GM18867 (cell line): Measurements from ENCODE around the gene PI4KA.

Experiments
- ATAC-seq: cut with Tn5 transposase; IDR thresholded peaks from one replicate; pipeline ENCODE4 v1.9.1; 2021; ENCODE audit warnings: mild to moderate bottlenecking, moderate library complexity; ENCODE audit not compliant: unreplicated experiment

The PI4KA gene

DNA sequence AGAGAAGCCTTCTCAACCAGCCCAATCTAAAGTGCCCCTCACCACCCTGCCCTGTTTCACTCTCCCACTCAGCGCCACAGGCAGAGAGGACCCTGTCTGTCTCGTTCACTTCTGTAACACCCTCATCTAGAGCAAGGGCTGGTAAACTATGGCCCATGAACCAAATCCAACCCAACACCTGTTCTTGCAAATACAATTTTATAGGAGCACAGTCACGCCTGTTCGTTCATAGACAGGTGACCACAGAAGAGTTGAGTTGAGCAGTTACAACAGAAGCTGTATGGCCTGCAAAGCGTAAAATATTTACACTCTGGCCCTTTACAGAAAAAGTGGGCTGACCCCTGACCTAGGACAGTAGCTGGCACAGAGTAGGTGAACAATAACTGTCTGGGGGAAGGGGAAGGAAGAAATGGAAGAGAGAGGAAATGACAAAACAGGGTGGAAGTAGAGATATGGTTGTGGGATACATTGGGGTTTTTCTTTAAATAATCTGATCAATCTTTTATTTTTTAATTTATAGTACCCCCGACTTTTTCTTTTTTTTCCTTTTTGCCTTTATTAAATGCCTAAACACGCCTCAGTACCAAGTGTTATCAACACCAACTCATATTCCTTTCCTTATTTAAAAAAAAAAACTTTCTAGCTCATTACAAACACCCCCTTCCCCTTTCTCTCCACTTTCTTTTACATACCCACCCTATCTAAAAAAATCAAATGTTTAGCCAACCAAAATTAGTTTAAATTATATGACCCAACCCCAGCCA lies 63.8 kb downstream of the PI4KA start:
- no peak for ATAC-seq

DNA sequence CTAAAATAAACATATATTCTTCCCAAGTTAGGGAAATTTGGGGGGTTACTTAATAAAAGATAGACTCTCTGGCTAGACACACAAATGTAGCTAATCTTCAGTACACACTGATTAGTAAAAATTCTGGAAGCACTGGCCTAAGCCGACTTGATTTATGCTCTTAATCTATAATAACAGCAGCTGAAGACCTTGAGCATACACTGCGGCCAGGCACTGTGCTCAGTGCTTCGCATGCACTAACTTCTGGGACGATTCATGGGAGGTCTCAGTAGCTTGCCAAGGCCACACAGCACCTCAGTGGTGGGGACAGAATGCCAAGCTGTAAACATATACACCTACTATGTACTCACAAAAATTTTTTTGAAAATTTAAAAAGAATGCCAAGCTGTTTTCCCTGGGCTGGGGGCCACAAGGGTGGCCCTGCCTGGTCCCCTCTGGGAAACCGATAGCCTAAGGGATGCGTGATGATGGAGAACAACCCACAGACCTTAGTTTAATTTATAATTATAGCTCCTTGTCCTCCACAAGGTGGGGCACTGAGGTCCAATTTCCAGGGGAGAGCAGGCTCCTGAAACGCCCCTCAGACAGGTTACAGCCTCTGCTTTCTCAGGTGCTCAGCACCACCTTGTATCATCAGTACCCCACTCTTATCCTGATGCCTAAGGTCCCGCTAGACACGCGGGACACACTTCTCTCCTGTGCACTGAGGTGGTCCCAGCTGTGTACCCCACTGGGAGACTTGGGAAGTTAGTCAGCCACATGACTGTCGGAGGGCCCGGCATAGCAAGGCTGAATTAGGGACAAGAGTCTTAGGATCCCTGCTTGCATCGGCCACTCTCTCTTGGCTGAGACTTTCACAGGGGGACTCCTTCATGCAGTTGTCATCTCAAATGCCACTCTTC lies 64.6 kb downstream of the PI4KA start:
- no peak for ATAC-seq

DNA sequence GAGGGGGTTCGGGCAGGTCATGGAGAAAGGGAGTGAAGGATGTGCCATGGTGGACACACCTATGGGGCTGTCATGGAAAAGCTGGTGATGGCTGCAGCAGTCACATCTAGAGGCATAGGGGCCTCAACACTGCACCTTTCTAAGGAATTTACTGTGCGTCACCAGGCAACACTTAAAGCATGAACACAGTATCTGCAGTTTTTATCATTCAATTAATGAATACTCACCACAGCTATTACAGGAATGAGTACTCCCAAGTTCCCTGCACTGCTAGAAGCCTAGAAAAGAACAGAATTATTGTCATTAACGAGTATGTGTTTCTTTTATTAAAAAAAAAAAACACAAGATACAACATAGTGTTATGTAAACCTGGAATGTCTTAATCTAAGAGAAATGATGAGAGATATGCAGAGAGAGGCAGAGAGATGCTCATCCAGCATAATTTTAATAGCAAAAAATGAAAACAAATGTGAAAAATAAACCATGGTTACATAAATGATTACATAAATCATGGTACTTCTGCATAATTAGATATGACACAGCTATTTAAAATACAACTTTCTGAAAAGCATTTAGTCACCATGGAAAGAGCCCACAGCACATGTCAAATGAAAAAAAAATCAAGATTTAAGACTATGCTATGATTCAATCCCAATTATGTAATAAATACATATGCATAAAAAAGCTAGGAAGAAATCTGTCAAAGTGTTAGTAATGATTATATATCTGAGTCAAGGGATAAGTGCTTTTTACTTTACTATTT lies 65.5 kb downstream of the PI4KA start:
- no peak for ATAC-seq

DNA sequence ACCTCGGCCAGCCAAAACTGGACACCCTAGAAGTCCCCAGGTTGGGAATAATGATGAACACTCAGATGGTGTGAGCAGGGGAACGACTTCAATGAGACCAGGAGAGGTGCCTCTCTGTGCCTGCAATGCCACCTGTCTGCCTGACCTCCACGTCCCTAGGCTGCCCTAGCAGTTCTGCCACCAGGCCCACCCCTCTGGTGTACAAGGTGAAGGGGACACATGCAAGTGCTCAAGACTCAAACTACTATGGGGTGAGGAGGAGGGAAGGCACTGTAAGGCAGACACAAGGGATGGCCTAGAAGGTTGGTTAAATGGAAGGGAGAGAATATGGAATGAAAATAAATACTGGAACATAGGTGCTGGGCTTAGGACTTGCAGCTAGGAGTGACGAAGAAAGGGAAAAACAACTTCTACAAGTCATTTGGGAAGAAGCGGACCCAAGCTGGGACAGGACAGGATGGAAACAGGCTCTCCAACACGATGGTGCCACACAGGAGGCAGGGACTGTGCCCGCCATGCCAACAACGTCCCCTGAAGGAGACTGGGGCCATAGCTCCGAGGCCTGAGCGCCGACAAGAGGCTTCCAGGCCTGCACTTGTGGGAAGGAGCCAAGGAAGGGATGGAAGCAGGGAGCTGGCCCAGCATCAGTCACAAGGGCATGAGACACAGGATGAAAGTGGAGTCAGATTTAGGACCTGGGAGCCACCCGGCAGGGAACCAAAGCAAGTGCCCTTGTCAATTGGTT lies 66.2 kb downstream of the PI4KA start:
- ATAC-seq, result no peak

DNA sequence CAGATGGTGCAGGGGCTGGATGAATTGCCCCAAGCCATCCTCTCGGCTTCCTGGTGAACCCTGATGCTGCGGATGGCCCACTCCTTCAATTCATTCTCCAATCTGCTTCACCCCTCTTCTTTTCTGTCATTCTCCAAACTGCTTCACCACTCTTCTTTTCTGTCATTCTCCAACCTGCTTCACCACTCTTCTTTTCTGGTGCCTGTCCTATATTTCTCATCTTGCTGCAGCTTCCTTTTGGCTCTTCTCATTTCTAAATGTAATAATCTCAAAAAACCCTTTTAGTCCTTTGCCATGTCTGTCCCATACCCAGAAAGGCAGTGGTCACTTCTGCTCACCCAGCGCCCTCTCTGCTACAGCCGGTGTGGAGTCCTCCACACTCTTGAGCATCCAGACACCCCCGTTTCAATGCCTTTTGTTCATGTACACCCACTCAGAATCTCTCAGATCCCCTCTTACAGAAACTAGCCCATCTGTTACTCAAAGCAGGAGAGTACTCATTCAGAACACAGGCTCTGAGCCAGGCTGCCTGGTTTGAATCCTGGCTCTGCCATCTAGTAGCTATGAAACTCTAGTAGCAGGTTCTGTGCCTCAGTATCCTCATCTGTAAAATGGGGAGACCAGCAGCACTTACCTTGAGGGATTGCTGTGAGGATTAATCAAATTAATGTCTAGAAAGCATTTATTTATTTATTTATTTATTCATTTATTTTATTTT lies 69.8 kb downstream of the PI4KA start:
- ATAC-seq, result no peak

DNA sequence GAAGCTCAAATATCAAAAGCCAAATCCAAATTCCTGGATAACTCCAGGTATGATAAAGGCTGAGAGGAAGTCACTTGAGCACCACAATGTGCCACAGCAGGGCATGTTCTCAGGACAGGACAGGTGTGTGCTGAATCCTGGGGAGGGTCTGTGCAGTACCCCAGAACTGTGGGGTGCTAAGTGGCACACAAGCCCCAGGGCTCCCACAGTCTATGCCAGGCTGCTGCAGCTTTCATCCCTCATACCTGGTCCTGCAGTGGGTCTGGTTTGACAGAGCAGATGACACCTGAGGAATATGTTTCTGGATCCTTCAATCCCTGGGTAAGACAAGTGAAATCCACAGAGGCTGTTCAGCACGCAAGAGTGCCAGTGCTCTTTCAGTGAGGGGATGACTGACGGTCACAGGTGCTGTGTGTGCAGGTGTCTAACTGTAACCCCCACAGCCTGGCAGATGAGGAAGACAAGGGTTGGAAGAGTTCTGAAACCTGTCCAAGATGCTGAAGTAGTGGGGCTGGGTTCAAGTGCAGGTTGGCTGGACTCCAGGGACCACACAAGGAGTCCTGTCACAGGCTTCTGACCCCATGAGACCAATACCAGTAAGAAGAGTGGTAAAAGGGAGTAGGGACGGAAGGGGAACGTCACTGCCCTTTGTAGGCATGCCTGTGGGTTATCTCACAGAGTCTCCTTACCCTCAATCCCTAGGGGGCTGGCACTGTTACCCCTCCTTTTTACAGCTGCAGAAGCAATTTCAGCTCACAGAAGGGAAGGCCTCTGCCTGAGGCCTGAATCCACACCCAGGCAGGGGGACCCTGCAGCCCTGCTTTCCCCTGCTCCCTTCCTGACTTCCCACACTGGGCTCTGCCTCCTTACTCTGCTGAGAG lies 70.6 kb downstream of the PI4KA start:
- ATAC-seq, result no peak

DNA sequence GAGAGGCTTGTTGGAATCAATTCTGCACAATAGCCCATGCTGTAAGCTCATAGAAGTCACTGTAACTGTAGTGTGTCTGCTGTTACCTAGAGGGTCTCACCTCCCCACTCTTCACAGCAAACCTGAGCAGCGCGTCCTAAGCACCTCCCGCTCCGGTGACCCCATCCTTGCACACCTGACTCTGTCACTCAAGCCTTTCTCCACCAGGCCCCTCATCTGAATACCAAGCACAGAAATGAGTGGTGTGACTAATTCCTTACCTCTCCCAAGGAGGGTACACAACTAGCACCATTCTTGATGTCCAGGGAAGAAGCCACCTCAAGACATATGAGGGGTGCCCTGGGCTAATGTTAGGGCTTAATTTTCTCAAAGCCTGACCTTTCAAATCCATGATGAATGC lies 71.4 kb downstream of the PI4KA start:
- ATAC-seq, result no peak

DNA sequence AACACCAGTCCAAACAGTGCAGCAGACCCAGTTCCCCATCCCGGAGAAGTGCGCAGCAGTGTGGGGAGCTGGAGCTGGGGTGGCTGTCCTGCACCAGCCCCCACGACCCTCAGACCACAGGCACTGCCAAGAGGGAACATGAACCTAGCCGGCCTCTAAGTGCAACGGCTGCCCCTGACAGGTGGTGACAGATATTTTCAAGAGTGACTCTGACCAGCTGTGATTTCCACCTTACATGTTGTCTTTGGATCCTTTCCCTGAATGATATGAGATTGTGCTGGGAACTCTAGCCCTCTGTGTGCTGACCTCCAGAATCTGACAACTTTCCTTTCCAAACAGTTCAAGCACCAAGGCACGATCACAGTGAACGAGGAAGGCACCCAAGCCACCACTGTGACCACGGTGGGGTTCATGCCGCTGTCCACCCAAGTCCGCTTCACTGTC lies 72.1 kb downstream of the PI4KA start:
- no peak for ATAC-seq

DNA sequence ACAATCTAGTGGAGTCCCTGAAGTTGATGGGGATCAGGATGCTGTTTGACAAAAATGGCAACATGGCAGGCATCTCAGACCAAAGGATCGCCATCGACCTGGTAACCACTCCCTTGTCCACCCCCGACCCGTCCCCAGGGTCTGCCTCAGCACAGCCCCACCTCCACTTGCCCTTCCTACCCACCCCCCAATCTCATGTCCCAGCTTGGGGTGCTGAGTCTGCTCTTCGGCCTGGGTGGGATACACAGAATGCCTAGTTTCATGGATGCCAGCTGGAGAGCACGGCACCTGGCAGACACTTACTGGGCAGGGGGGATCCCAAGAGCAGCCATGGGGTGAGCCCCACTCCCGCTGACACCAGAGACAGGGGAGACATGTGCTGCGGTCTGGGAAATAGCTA lies 72.6 kb downstream of the PI4KA start:
- no peak for ATAC-seq

DNA sequence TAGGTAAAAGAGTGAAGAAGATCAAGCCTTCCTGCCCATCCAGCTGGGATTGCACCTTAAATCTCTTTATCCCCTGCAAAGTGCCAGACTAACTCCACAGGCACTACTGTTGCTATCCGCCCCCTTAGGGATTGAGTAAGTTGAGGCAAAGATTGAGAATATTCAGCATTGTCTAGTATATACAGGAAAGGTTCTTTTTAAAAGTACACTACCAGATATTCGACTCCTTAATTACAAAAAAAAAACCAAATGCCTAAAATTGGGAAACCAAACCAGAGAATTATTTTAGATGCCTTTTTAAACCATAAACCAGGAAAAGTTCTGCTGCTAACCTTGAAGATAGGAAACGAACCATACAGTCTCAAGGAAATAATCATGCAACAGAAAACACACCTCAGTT lies 73.2 kb downstream of the PI4KA start:
- ATAC-seq, result no peak

DNA sequence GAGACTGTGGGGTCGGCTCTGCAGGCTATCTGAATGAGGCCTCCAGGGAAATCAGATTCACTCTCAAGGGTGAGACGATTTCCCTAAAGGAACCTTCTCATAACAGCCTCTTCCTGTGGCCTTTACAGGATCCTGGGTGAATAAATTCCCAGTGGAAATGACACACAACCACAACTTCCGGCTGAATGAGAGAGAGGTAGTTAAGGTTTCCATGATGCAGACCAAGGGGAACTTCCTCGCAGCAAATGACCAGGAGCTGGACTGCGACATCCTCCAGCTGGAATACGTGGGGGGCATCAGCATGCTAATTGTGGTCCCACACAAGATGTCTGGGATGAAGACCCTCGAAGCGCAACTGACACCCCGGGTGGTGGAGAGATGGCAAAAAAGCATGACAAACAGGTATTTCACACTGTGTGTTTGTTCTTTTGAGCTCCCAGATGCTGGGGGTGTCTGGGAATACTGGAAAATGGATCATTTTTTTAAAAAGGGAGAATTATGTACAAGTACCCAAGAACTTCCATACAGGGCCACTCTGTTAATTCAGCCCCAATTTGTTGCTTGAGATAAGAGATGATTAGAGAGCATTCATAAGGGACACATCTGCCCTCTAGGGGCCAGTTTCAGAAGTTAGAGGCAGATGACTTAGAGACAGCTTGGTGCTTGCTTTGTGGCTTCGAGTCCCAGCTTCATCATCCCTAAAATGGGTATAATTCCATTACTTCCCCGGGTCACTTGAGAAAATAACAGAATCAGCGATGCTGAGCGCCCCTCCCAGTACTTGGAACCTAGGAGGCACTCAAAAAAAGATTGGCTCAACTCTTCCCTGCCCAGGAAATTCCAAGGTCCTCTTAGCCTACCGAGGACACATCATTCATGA lies 74.5 kb downstream of the PI4KA start:
- ATAC-seq, result no peak

DNA sequence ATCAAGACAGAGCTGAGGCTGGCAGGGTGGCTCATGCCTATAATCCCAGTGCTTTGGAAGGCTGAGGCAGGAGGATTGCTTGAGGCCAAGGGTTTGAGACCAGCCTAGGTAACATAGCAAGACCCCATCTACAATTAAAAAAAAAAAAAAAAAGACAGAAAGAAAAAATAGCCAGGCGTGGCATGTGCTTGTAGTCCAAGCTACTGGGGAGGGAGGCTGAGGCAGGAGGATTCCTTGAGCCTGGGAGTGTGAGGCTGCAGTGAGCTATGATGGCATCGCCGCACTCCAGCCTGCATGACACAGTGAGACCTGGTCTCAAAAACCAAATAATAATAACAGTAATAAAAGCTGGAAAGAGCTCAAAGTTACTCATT lies 75.3 kb downstream of the PI4KA start:
- ATAC-seq, result no peak

DNA sequence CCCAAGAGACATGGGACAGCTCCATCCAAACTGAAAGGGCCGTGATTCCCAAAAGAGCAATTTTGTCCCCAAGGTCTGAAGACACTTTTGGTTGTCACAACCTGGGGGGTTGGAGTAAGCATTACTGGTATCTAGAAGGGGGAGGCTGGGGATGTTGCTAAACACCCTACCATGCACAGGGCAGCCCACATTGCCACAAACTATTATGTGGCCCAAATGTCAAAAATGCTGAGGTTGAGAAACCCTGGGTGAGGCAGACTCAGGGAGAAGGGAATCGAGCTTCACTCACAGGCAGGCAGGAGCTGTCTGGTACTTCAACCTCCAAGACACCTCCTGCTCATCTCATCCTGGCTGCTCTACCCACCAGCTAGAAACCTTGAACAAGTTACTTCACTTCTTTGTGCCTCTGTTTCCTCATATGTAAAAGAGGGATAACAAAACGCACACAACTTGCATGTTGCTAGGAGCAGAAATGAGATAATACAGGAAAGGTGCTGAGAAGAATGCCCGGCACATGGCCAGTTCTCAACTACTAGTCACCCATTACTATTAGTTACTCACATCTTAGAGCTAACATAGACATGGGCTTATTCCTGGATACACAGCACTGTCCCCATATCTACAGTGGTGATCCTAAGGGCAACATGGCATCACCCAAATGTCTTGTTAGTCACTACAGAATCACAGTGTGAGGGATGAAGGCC lies 75.9 kb downstream of the PI4KA start:
- no peak for ATAC-seq

DNA sequence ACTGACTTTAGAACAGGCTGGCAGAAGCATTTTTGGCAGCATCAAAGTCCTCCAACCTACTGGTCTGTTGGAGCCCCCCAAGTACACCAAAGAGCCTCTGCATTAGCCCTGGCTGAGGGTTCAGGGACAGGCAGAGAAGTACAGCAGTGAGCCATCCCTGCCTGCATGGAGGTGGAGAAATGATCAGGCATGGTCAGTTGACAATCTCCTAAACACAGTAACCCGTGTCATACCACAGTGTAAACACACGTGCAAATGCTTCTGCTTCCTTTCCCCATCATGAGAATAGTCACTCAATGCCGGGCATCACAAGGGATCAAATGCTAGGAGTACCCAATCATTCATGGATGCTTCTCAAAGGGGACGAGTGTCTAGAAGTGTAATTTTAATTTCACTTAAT lies 76.5 kb downstream of the PI4KA start:
- no peak for ATAC-seq

DNA sequence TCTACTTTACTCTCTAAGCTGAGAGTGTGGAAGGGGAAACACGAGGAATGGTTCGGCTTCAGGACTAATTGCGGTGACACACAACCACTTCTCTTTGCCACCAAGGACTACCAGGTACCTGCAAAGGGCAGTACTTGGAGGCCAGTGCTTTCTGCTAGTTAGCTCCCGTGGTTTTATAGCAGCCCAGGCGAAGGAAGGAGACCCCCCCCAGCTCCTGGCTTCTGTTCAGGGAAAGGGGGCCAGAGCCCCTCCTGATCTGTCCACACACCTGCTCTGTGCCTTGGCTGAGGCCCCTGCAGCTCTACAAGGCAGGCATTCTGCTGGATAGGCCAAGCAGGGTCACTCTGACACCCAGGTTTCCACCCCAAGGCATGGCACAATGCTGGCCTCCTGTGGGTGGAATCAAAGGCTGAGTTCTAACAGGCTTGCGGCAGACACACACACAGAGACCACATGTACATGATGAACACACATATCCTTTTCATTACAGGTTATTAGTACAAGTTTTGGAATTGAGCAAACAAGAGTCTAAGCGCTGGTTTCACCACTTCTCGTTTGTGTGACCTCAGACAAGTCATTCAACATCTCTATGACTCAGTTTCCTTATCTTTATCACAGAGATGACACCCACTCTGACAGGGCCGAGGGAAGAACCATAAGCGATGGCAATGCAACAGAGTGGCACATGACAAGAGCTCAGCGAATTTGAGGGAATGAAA lies 77.2 kb downstream of the PI4KA start:
- ATAC-seq, result no peak

DNA sequence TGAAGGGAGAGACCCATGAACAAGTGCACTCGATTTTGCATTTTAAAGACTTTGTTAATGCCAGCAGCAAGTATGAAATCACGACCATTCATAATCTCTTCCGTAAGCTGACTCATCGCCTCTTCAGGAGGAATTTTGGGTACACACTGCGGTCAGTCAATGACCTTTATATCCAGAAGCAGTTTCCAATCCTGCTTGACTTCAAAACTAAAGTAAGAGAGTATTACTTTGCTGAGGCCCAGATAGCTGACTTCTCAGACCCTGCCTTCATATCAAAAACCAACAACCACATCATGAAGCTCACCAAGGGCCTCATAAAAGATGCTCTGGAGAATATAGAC lies 78.8 kb downstream of the PI4KA start:
- no peak for ATAC-seq
